DOHH2 (cell line): ENCODE measurements around the gene IL17REL.

Experiments used
- H3F3A ChIP-seq: fragments of 200-600 bp; sonication (generic), shearing (Covaris generic); 2 replicates; pipeline ENCODE4 v1.6.0; 2016; ENCODE audit warnings: antibody characterized with exemption, mild to moderate bottlenecking; ENCODE audit not compliant: control insufficient read depth, insufficient read depth
- H3K27ac ChIP-seq: fragments of 200-600 bp; sonication (generic); 2 replicates; pipeline ENCODE4 v1.5.1; 2014; ENCODE audit warnings: low read depth, mild to moderate bottlenecking, low read length, moderate library complexity
- H3K27me3 ChIP-seq: fragments of 200-600 bp; sonication (generic); 2 replicates; pipeline ENCODE4 v1.6.1; 2014; ENCODE audit warnings: mild to moderate bottlenecking, low read length, mixed read lengths; ENCODE audit not compliant: control insufficient read depth
- H3K36me3 ChIP-seq: fragments of 200-600 bp; sonication (generic); 2 replicates; pipeline ENCODE4 v1.6.1; 2014; ENCODE audit warnings: mild to moderate bottlenecking, low read length, moderate library complexity, mixed read lengths; ENCODE audit not compliant: control insufficient read depth
- H3K4me1 ChIP-seq: fragments of 200-600 bp; sonication (generic); 2 replicates; pipeline ENCODE4 v1.6.1; 2014; ENCODE audit warnings: mild to moderate bottlenecking, low read length, mixed read lengths; ENCODE audit not compliant: control insufficient read depth
- H3K4me2 ChIP-seq: fragments of 200-600 bp; sonication (generic); 2 replicates; pipeline ENCODE4 v1.6.0; 2014; ENCODE audit warnings: mild to moderate bottlenecking, low read length, moderate library complexity
- H3K4me3 ChIP-seq: fragments of 200-600 bp; sonication (generic); 2 replicates; pipeline ENCODE4 v1.5.1; 2014; ENCODE audit warnings: mild to moderate bottlenecking, low read length, mixed read lengths
- H3K79me2 ChIP-seq: fragments of 200-600 bp; sonication (generic); 2 replicates; pipeline ENCODE4 v1.6.1; 2014; ENCODE audit warnings: mild to moderate bottlenecking, low read length, mixed read lengths; ENCODE audit not compliant: control insufficient read depth
- H3K9me2 ChIP-seq: fragments of 200-600 bp; sonication (generic); replicated peaks from 2 replicates; pipeline ENCODE4 v1.6.1; 2014; ENCODE audit warnings: mild to moderate bottlenecking, low read length, mixed read lengths; ENCODE audit not compliant: control insufficient read depth
- H3K9me3 ChIP-seq: fragments of 200-600 bp; sonication (generic); 2 replicates; pipeline ENCODE4 v1.6.1; 2014; ENCODE audit warnings: antibody characterized with exemption, low read length, mixed read lengths; ENCODE audit not compliant: control insufficient read depth, insufficient read depth
- H4K20me1 ChIP-seq: fragments of 200-600 bp; sonication (generic); 2 replicates; pipeline ENCODE4 v1.6.0; 2014; ENCODE audit warnings: low read depth, mild to moderate bottlenecking, antibody characterized with exemption, low read length, moderate library complexity; ENCODE audit not compliant: control insufficient read depth, insufficient read depth
- EZH2phosphoT487 ChIP-seq: fragments of 200-600 bp; sonication (generic); IDR thresholded peaks from 2 replicates; pipeline ENCODE4 v1.6.1; 2017; ENCODE audit warnings: borderline replicate concordance, mild to moderate bottlenecking, antibody characterized with exemption, low read length, moderate library complexity, mixed read lengths
- TF ChIP-seq, protein P1 (sequence below): fragments of 200-600 bp; sonication (generic); IDR thresholded peaks from one replicate; pipeline ENCODE4 v1.5.1; 2014; ENCODE audit warnings: antibody characterized with exemption, mild to moderate bottlenecking, low read depth, low read length; ENCODE audit not compliant: poor library complexity, severe bottlenecking

The IL17REL gene

DNA sequence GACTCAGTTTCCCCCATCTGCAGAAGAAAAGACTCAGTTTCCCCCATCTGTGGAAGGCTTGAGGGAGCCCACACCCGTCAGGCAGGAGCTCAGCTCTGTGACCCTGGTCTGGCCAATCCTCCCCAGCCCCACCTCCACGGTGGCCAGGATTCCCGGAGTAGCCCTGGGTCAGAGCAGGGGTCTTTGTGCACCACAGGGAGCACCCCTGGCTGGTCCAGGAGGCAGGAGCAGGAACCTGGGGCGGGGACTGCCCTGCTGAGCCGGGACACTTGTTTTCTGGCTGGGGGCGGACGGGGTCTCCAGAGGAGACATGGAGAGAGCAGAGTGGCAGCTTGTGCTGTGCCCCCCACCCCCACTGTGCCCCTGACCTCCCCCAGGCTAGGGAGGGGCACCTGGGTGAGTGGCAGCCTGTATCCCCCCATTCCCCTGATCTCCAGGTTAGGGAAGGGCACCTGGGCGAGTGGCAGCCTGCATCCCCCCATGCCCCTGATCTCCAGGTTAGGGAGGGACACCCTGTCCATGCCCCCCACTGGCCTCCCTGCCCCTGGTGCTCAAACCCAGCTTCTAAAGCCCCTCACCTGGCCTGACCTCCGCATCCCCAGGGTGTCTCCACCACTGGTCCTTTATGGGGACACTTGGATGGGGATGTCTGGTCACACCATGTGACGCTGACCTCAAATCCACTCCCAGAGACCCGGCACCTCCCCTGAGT lies 18.8 kb downstream of the IL17REL start:
- Histone ChIP-seq H3K36me3 (no peaks in the 10 kb centered on the region), H3K27me3 (no peaks in the 10 kb centered on the region), H4K20me1 (no peaks in the 10 kb centered on the region), H3K9me3 (no peaks in the 10 kb centered on the region), H3K79me2 (no peaks in the 10 kb centered on the region), H3F3A (no peaks in the 10 kb centered on the region), H3K4me1 (peaks cover 21% of the 10 kb centered on the region), H3K27ac (no peak overlapping the region), H3K4me3 (no peak overlapping the region), H3K4me2 (peak overlapping the region; percentile 43; the same call in 1 of the 2 replicates), H3K9me2 (no peaks in the 10 kb centered on the region)
- TF ChIP-seq, protein P1, sequence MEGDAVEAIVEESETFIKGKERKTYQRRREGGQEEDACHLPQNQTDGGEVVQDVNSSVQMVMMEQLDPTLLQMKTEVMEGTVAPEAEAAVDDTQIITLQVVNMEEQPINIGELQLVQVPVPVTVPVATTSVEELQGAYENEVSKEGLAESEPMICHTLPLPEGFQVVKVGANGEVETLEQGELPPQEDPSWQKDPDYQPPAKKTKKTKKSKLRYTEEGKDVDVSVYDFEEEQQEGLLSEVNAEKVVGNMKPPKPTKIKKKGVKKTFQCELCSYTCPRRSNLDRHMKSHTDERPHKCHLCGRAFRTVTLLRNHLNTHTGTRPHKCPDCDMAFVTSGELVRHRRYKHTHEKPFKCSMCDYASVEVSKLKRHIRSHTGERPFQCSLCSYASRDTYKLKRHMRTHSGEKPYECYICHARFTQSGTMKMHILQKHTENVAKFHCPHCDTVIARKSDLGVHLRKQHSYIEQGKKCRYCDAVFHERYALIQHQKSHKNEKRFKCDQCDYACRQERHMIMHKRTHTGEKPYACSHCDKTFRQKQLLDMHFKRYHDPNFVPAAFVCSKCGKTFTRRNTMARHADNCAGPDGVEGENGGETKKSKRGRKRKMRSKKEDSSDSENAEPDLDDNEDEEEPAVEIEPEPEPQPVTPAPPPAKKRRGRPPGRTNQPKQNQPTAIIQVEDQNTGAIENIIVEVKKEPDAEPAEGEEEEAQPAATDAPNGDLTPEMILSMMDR = peak; percentile 1
- TF ChIP-seq EZH2phosphoT487 = no peak

- no peaks in the 10 kb centered on the region for H4K20me1 ChIP-seq
- H3K27me3 ChIP-seq = no peaks in the 10 kb centered on the region
- peak overlapping the region; percentile 43 for H3K4me2 ChIP-seq
- no peaks in the 10 kb centered on the region; the same call in 1 of the 2 replicates for H3K9me3 ChIP-seq
- H3K4me1 ChIP-seq = peaks cover 21% of the 10 kb centered on the region
- H3K27ac ChIP-seq = no peak overlapping the region
- H3K79me2 ChIP-seq = no peaks in the 10 kb centered on the region
- no peaks in the 10 kb centered on the region for H3K36me3 ChIP-seq
- no peaks in the 10 kb centered on the region for H3K9me2 ChIP-seq
- TF ChIP-seq, protein P1 = peak; percentile 92
- no peak for TF ChIP-seq EZH2phosphoT487
- no peaks in the 10 kb centered on the region for H3F3A ChIP-seq
- H3K4me3 ChIP-seq = no peak overlapping the region
These were observed 19.5 kb downstream of the IL17REL start for GRCh38 chr22:49992921-49993648.

GRCh38 chr22:49991907-49992533 lies 20.5 kb downstream of the IL17REL start:
- TF ChIP-seq, protein P1 = no peak
- TF ChIP-seq EZH2phosphoT487 = no peak
- Histone ChIP-seq H3K9me3 (no peaks in the 10 kb centered on the region; the same call in 1 of the 2 replicates), H4K20me1 (no peaks in the 10 kb centered on the region)

More at GRCh38 chr22:49991907-49992533, 20.5 kb downstream of the IL17REL start:
- H3K36me3 ChIP-seq = no peaks in the 10 kb centered on the region
- peaks cover 16% of the 10 kb centered on the region for H3K4me1 ChIP-seq
- H3K4me3 ChIP-seq = no peak overlapping the region
- no peaks in the 10 kb centered on the region for H3K79me2 ChIP-seq
- no peaks in the 10 kb centered on the region for H3F3A ChIP-seq
- no peak overlapping the region for H3K4me2 ChIP-seq
- no peaks in the 10 kb centered on the region for H3K9me2 ChIP-seq
- H3K27me3 ChIP-seq = no peaks in the 10 kb centered on the region
- no peak overlapping the region for H3K27ac ChIP-seq
